A549 (cell line): ENCODE data around the gene ZNF749. TPM values are rescaled to one million over a fixed set of nuclear protein-coding genes. Genes with fewer than 3 reads are reported as not detected.

Experiments
- ATAC-seq, 2 experiments: fragments of 200-7000 bp in 1 of 2; fragments of >200 bp in 1 of 2; cut with Nextera tagmentation in 1 of 2; cut with Tn5 transposase in 1 of 2; 3 replicates each; pipeline versions ENCODE4 v1.8.0 to v1.9.1; 2018 to 2020; ENCODE audit warnings: mild to moderate bottlenecking in 1 of 2, moderate library complexity in 1 of 2
- CTCF ChIA-PET: fragments of 300-600 bp; sonication (Branson Sonifier 250); formaldehyde crosslinking; extraction: SDS; loops from one replicate; lab custom pipeline; 2021; ENCODE audit warnings: antibody characterized with exemption, inconsistent platforms; lab: Yijun Ruan, JAX
- POLR2A ChIA-PET: fragments of 350-600 bp; formaldehyde crosslinking; extraction: SDS; loops from one replicate; lab custom pipeline; 2021; ENCODE audit warnings: antibody characterized with exemption, inconsistent platforms; lab: Yijun Ruan, JAX
- DNase-seq, 2 experiments: peaks; one replicate each; pipeline versions ENCODE4 v3.0.0 to v3.0.0-alpha.2; 2011 to 2016; ENCODE audit warnings: low read depth in 1 of 2, low spot score in 1 of 2
- FAIRE-seq: peaks from 2 replicates; lab custom pipeline; 2011; peaks lifted over from hg19 to GRCh38; lab: Jason Lieb, UNC
- H3K27ac ChIP-seq, 2 experiments: fragments of >200 bp; sonication (Bioruptor Twin); formaldehyde crosslinking; 3 replicates each; pipeline ENCODE4 v1.5.1; 2016 to 2017
- H3K4me1 ChIP-seq: fragments of >200 bp; sonication (Bioruptor Twin); formaldehyde crosslinking; 3 replicates; pipeline ENCODE4 v1.6.1; 2016
- H3K4me2 ChIP-seq: fragments of >200 bp; sonication (Bioruptor Twin); formaldehyde crosslinking; 3 replicates; pipeline ENCODE4 v1.6.1; 2016
- H3K4me3 ChIP-seq: fragments of >200 bp; sonication (Bioruptor Twin); formaldehyde crosslinking; 3 replicates; pipeline ENCODE4 v1.5.1; 2016
- H3K9me3 ChIP-seq: fragments of >200 bp; sonication (Bioruptor Twin); formaldehyde crosslinking; 3 replicates; pipeline ENCODE4 v1.6.1; 2016
- BCL3 ChIP-seq: fragments of >200 bp; sonication (Bioruptor Twin); formaldehyde crosslinking; IDR thresholded peaks from 3 replicates; pipeline ENCODE4 v1.6.1; 2016
- CBX8 ChIP-seq: fragments of 200-600 bp; sonication (generic); IDR thresholded peaks from 2 replicates; pipeline ENCODE4 v1.6.1; 2016
- CHD4 ChIP-seq: fragments of 200-600 bp; sonication (generic); IDR thresholded peaks from 2 replicates; pipeline ENCODE4 v1.6.1; 2016; ENCODE audit warnings: antibody characterized with exemption, mild to moderate bottlenecking, borderline replicate concordance
- CTCF ChIP-seq: fragments of >200 bp; sonication (Bioruptor Twin); formaldehyde crosslinking; IDR thresholded peaks from 3 replicates; pipeline ENCODE4 v1.5.1; 2016
- EHF ChIP-seq: fragments of 250-450 bp; sonication (Bioruptor Pico); IDR thresholded peaks from 2 replicates; pipeline ENCODE4 v1.5.0; 2020; ENCODE audit warnings: mild to moderate bottlenecking
- FOSB ChIP-seq: fragments of 250-450 bp; sonication (Bioruptor Pico); IDR thresholded peaks from 2 replicates; pipeline ENCODE4 v1.5.0; 2020; ENCODE audit warnings: mild to moderate bottlenecking, moderate library complexity
- FOSL2 ChIP-seq, 2 experiments: fragments of 450-650 bp in 1 of 2; fragments of >200 bp in 1 of 2; sonication (Bioruptor Twin) in 1 of 2; formaldehyde crosslinking; IDR thresholded peaks; 2 replicates each; pipeline versions ENCODE4 v1.5.0 to v1.6.1; 2016 to 2020; ENCODE audit warnings: mild to moderate bottlenecking in 1 of 2, moderate library complexity in 1 of 2
- GATA3 ChIP-seq: IDR thresholded peaks from 2 replicates; pipeline ENCODE4 v1.6.1; 2012; ENCODE audit warnings: borderline replicate concordance
- HMGXB4 ChIP-seq: fragments of 250-450 bp; sonication (Bioruptor Pico); IDR thresholded peaks from 2 replicates; pipeline ENCODE4 v1.5.0; 2021; ENCODE audit warnings: mild to moderate bottlenecking, moderate library complexity, borderline replicate concordance
- HOXA7 ChIP-seq: fragments of 250-450 bp; sonication (Bioruptor Pico); IDR thresholded peaks from 2 replicates; pipeline ENCODE4 v1.5.0; 2020; ENCODE audit warnings: mild to moderate bottlenecking, moderate library complexity
- JUNB ChIP-seq: fragments of >200 bp; sonication (Bioruptor Twin); formaldehyde crosslinking; IDR thresholded peaks from 2 replicates; pipeline ENCODE4 v1.6.1; 2016
- KDM5A ChIP-seq: fragments of 200-600 bp; sonication (generic); IDR thresholded peaks from 2 replicates; pipeline ENCODE4 v1.6.1; 2016; ENCODE audit warnings: antibody characterized with exemption, mild to moderate bottlenecking
- MAX ChIP-seq: IDR thresholded peaks from 2 replicates; pipeline ENCODE4 v1.6.1; 2012
- PBX3 ChIP-seq: IDR thresholded peaks from 2 replicates; pipeline ENCODE4 v1.6.1; 2012
- PHF8 ChIP-seq: fragments of 200-600 bp; sonication (generic); IDR thresholded peaks from 2 replicates; pipeline ENCODE4 v1.6.1; 2016; ENCODE audit warnings: low read depth, mild to moderate bottlenecking, antibody characterized with exemption, moderate library complexity, borderline replicate concordance
- POLR2A ChIP-seq: IDR thresholded peaks from 2 replicates; pipeline ENCODE4 v1.6.1; 2012; ENCODE audit warnings: mild to moderate bottlenecking, low read length
- POLR2AphosphoS2 ChIP-seq: conservative IDR thresholded peaks from 2 replicates; pipeline ENCODE4 v1.6.1; 2012; ENCODE audit warnings: low read length, improper control_type of control experiment, inconsistent platforms
- RCOR1 ChIP-seq: fragments of 150-350 bp; IDR thresholded peaks from 2 replicates; pipeline ENCODE4 v1.6.1; 2014; ENCODE audit warnings: antibody characterized with exemption, low read length, low read depth
- USF2 ChIP-seq: fragments of 450-650 bp; IDR thresholded peaks from 2 replicates; pipeline ENCODE4 v1.6.1; 2014; ENCODE audit warnings: antibody characterized with exemption
- ZC3H11A ChIP-seq: fragments of 450-650 bp; IDR thresholded peaks from 2 replicates; pipeline ENCODE4 v1.6.1; 2014; ENCODE audit warnings: antibody characterized with exemption, mild to moderate bottlenecking
- ZNF302 ChIP-seq: fragments of 250-450 bp; sonication (Bioruptor Pico); IDR thresholded peaks from 2 replicates; pipeline ENCODE4 v1.9.0; 2021; ENCODE audit warnings: inconsistent platforms, mild to moderate bottlenecking, moderate library complexity
- ZSCAN20 ChIP-seq: fragments of 250-450 bp; sonication (Bioruptor Pico); IDR thresholded peaks from 2 replicates; pipeline ENCODE4 v1.8.0; 2022; ENCODE audit warnings: mild to moderate bottlenecking, moderate library complexity
- WGBS: methylation state at CpG from one replicate; pipeline ENCODE4 v1.1.6; 2017; ENCODE audit errors: missing lambda C conversion rate; 5-methylcytosine and 5-hydroxymethylcytosine counted together
- polyA plus RNA-seq, 4 experiments: library from polyadenylated mRNA; depleted of rRNA in 3 of 4; stranded (reverse); fragments of >200 nt; fragmentation: RNase III in 1 of 4; extraction: RNeasy Plus Mini Kit Qiagen cat#74134 plus additional on column Dnase treatment in 1 of 4; gene quantifications; 2 replicates in 3 of 4; 3 replicates in 1 of 4; pipeline ENCODE4 v1.2.3, GENCODE V29; 2011 to 2017

Gene ZNF749
- polyA plus RNA-seq, 2 of the 4 experiments (the other 2 are of a cell fraction) = 12.4 to 25.2 TPM

- peak; percentile 90 for TF ChIP-seq PBX3
- TF ChIP-seq ZC3H11A = no peak
- no peak for TF ChIP-seq CBX8
- peak; percentile 59; the same call in 1 of the 2 replicates for TF ChIP-seq PHF8
- peak; percentile 91 for TF ChIP-seq KDM5A
- no peak for TF ChIP-seq HMGXB4 (CRISPR knock-in tag)
- TF ChIP-seq USF2 = peak; percentile 24; the same call in 1 of the 2 replicates
- TF ChIP-seq BCL3 = no peak
- TF ChIP-seq FOSB = no peak
- TF ChIP-seq RCOR1 = no peak
Observed at GRCh38 chr19:57410877-57411671, 24.1 kb upstream of the ZNF749 start, which contains the start of gene ZNF17 (continued).

GRCh38 chr19:57419439-57419838 is 15.7 kb upstream of the ZNF749 start:
- ChIA-PET CTCF (no interaction called here), POLR2A (no interaction called here)
- Histone ChIP-seq H3K27ac (no peak overlapping the region), H3K9me3 (peaks cover 95% of the 10 kb centered on the region), H3K4me3 (no peak overlapping the region), H3K4me1 (no peaks in the 10 kb centered on the region), H3K4me2 (no peak overlapping the region)
- FAIRE-seq (no peak), ATAC-seq (no peak), DNase-seq (no peak)
- 97% methylated on average over 4 of the region's 4 CpGs for WGBS
- TF ChIP-seq JUNB = no peak
- no peak for TF ChIP-seq RCOR1
- TF ChIP-seq FOSL2 (IDR thresholded peaks at IDR 0.05) = no peak
- no peak for TF ChIP-seq FOSL2 (CRISPR knock-in tag; IDR thresholded peaks at IDR 0.05)
- TF ChIP-seq EHF (CRISPR knock-in tag) = no peak
- no peak for TF ChIP-seq CHD4
- TF ChIP-seq CBX8 = no peak
- TF ChIP-seq POLR2A = no peak
- TF ChIP-seq CTCF = no peak
- no peak for TF ChIP-seq HOXA7

- no peak overlapping the region for H3K4me3 ChIP-seq
- no peak overlapping the region for H3K4me2 ChIP-seq
- H3K27ac ChIP-seq = no peak overlapping the region
- POLR2A ChIA-PET = no interaction called here
- peaks cover 94% of the 10 kb centered on the region for H3K9me3 ChIP-seq
- no peak for TF ChIP-seq KDM5A
- no peak for TF ChIP-seq ZNF302 (CRISPR knock-in tag)
- no peak for TF ChIP-seq POLR2AphosphoS2
- no peak for TF ChIP-seq BCL3
- TF ChIP-seq MAX = no peak
- no peak for TF ChIP-seq GATA3
- TF ChIP-seq CBX8 = no peak
- TF ChIP-seq RCOR1 = no peak
- TF ChIP-seq ZSCAN20 (CRISPR knock-in tag) = no peak
- TF ChIP-seq, all 56 proteins: peak for 0
- DNase-seq (no peak), ATAC-seq (no peak), FAIRE-seq (no peak)
- CTCF ChIA-PET = no interaction called here
- H3K4me1 ChIP-seq = no peaks in the 10 kb centered on the region
- 65% methylated on average over 3 of the region's 3 CpGs for WGBS
Observed at GRCh38 chr19:57421037-57421436, 14.1 kb upstream of the ZNF749 start.
